HUES64 (cell line): Measurements from ENCODE around the gene ADRA2B.

Experiments
- H3K27ac ChIP-seq: 2 replicates; pipeline ENCODE4 v1.7.0; 2013; ENCODE audit warnings: low read depth, low read length, inconsistent platforms
- H3K27me3 ChIP-seq: 2 replicates; pipeline ENCODE4 v1.6.1; 2013; ENCODE audit warnings: mild to moderate bottlenecking, low read length; ENCODE audit not compliant: insufficient read depth
- H3K36me3 ChIP-seq: 2 replicates; pipeline ENCODE4 v1.6.1; 2013; ENCODE audit warnings: mild to moderate bottlenecking, low read length; ENCODE audit not compliant: insufficient read depth
- H3K4me1 ChIP-seq: 2 replicates; pipeline ENCODE4 v1.6.1; 2013; ENCODE audit warnings: mild to moderate bottlenecking, low read length, moderate library complexity; ENCODE audit not compliant: insufficient read depth
- H3K4me3 ChIP-seq: 2 replicates; pipeline ENCODE4 v1.5.1; 2013; ENCODE audit warnings: mild to moderate bottlenecking, low read length, moderate library complexity
- H3K9ac ChIP-seq: 2 replicates; pipeline ENCODE4 v1.6.1; 2013; ENCODE audit warnings: mild to moderate bottlenecking, low read depth, low read length
- H3K9me3 ChIP-seq: 2 replicates; pipeline ENCODE4 v1.6.1; 2013; ENCODE audit warnings: low read depth, low read length; ENCODE audit not compliant: insufficient read depth
- WGBS: fragments of 150-250, 120-280 bp; methylation state at CpG from one replicate; pipeline ENCODE4 v1.1.7; 2013; ENCODE audit warnings: missing lambda C conversion rate; 5-methylcytosine and 5-hydroxymethylcytosine counted together

ADRA2B gene

GRCh38 chr2:96098900-96099590 is 17.3 kb downstream of the ADRA2B start:
- 82% methylated on average over 11 of the region's 11 CpGs for WGBS
- Histone ChIP-seq H3K27ac (no peak overlapping the region), H3K36me3 (no peaks in the 10 kb centered on the region), H3K4me1 (no peaks in the 10 kb centered on the region), H3K4me3 (no peak overlapping the region), H3K9ac (no peak overlapping the region), H3K9me3 (no peaks in the 10 kb centered on the region), H3K27me3 (no peaks in the 10 kb centered on the region)

GRCh38 chr2:96097951-96098823 is 18.2 kb downstream of the ADRA2B start:
- 88% methylated on average over 7 of the region's 7 CpGs for WGBS
- H3K27ac ChIP-seq = no peak overlapping the region

GRCh38 chr2:96097441-96097840 is 18.9 kb downstream of the ADRA2B start:
- Histone ChIP-seq H3K4me3 (no peak overlapping the region), H3K27ac (no peak overlapping the region), H3K36me3 (no peaks in the 10 kb centered on the region), H3K27me3 (no peaks in the 10 kb centered on the region), H3K4me1 (0 out of 2 replicates have a peak, but pooled peaks cover 2% of the 10 kb centered on the region), H3K9ac (no peak overlapping the region), H3K9me3 (no peaks in the 10 kb centered on the region)
- 94% methylated on average over 5 of the region's 5 CpGs for WGBS

More at GRCh38 chr2:96097951-96098823, 18.2 kb downstream of the ADRA2B start:
- no peak overlapping the region for H3K4me3 ChIP-seq
- H3K27me3 ChIP-seq = no peaks in the 10 kb centered on the region
- H3K4me1 ChIP-seq = no peaks in the 10 kb centered on the region
- no peaks in the 10 kb centered on the region for H3K36me3 ChIP-seq
- H3K9me3 ChIP-seq = no peaks in the 10 kb centered on the region
- H3K9ac ChIP-seq = no peak overlapping the region

GRCh38 chr2:96095116-96095636 is 21.2 kb downstream of the ADRA2B start:
- WGBS = 92% methylated on average over 7 of the region's 7 CpGs
- Histone ChIP-seq H3K4me3 (no peak overlapping the region), H3K9me3 (no peaks in the 10 kb centered on the region), H3K4me1 (peaks cover 11% of the 10 kb centered on the region), H3K36me3 (no peaks in the 10 kb centered on the region), H3K9ac (no peak overlapping the region), H3K27me3 (no peaks in the 10 kb centered on the region), H3K27ac (no peak overlapping the region)

GRCh38 chr2:96093528-96093927 is 22.8 kb downstream of the ADRA2B start:
- WGBS = 94% methylated on average over 4 of the region's 4 CpGs
- Histone ChIP-seq H3K36me3 (no peaks in the 10 kb centered on the region), H3K4me3 (no peak overlapping the region), H3K4me1 (peaks cover 11% of the 10 kb centered on the region), H3K9me3 (no peaks in the 10 kb centered on the region), H3K9ac (no peak overlapping the region), H3K27me3 (no peaks in the 10 kb centered on the region), H3K27ac (no peak overlapping the region)

- 89% methylated on average over 3 of the region's 3 CpGs for WGBS
- H3K27ac ChIP-seq = no peak overlapping the region
- no peaks in the 10 kb centered on the region for H3K36me3 ChIP-seq
- H3K27me3 ChIP-seq = no peaks in the 10 kb centered on the region
- H3K4me3 ChIP-seq = no peak overlapping the region
- H3K9me3 ChIP-seq = no peaks in the 10 kb centered on the region
- peaks cover 11% of the 10 kb centered on the region for H3K4me1 ChIP-seq
- H3K9ac ChIP-seq = no peak overlapping the region
These were observed 23.4 kb downstream of the ADRA2B start for GRCh38 chr2:96092951-96093350.

- H3K4me3 ChIP-seq = no peak overlapping the region
- WGBS = 88% methylated on average over 4 of the region's 4 CpGs
- H3K4me1 ChIP-seq = peaks cover 11% of the 10 kb centered on the region
- H3K9ac ChIP-seq = no peak overlapping the region
- H3K36me3 ChIP-seq = no peaks in the 10 kb centered on the region
- no peaks in the 10 kb centered on the region for H3K27me3 ChIP-seq
- no peaks in the 10 kb centered on the region for H3K9me3 ChIP-seq
- H3K27ac ChIP-seq = no peak overlapping the region
These were observed 23.8 kb downstream of the ADRA2B start for GRCh38 chr2:96092573-96092877.

GRCh38 chr2:96091711-96092572 is 24.4 kb downstream of the ADRA2B start:
- H3K27me3 ChIP-seq = no peaks in the 10 kb centered on the region
- no peak overlapping the region for H3K4me3 ChIP-seq
- 63% methylated on average over 18 of the region's 18 CpGs for WGBS
- H3K9me3 ChIP-seq = no peaks in the 10 kb centered on the region
- no peaks in the 10 kb centered on the region for H3K36me3 ChIP-seq
- no peak overlapping the region for H3K9ac ChIP-seq
- no peak overlapping the region for H3K27ac ChIP-seq
- H3K4me1 ChIP-seq = peaks cover 11% of the 10 kb centered on the region

GRCh38 chr2:96091141-96091710 is 25.1 kb downstream of the ADRA2B start:
- no peak overlapping the region for H3K4me3 ChIP-seq
- WGBS = 78% methylated on average over 14 of the region's 14 CpGs
- H3K9ac ChIP-seq = no peak overlapping the region
- no peaks in the 10 kb centered on the region for H3K36me3 ChIP-seq
- H3K4me1 ChIP-seq = peaks cover 11% of the 10 kb centered on the region
- H3K27me3 ChIP-seq = no peaks in the 10 kb centered on the region
- no peak overlapping the region for H3K27ac ChIP-seq
- no peaks in the 10 kb centered on the region for H3K9me3 ChIP-seq

- Histone ChIP-seq H3K9me3 (no peaks in the 10 kb centered on the region), H3K27me3 (no peaks in the 10 kb centered on the region), H3K4me1 (peaks cover 11% of the 10 kb centered on the region), H3K27ac (no peak overlapping the region), H3K36me3 (no peaks in the 10 kb centered on the region), H3K9ac (0 out of 2 replicates have a peak overlapping the region, but pooled peaks have one; percentile 4), H3K4me3 (no peak overlapping the region)
- 88% methylated on average over 12 of the region's 12 CpGs for WGBS
These were observed 26.0 kb downstream of the ADRA2B start for GRCh38 chr2:96090196-96090926.
